HepG2 (cell line): ENCODE results near the gene SMARCB1. TPM values are rescaled to one million over a fixed set of nuclear protein-coding genes. Genes with fewer than 3 reads are reported as not detected.

Experiments used
- ADNP ChIP-seq: sonication (generic); formaldehyde crosslinking; IDR thresholded peaks from 2 replicates; pipeline ENCODE4 v1.4.0; 2020; ENCODE audit warnings: missing genetic modification reagents
- ATF7 ChIP-seq, 2 experiments: fragments of 450-650 bp in 1 of 2; sonication (generic) in 1 of 2; formaldehyde crosslinking in 1 of 2; IDR thresholded peaks; 2 replicates each; pipeline versions ENCODE4 v1.4.0 to v1.6.1; 2016 to 2020; ENCODE audit warnings: antibody characterized with exemption in 1 of 2, mild to moderate bottlenecking in 1 of 2, missing genetic modification reagents in 1 of 2
- CHCHD3 ChIP-seq: sonication (generic); formaldehyde crosslinking; IDR thresholded peaks from 2 replicates; pipeline ENCODE4 v1.8.0; 2022; ENCODE audit warnings: mild to moderate bottlenecking, missing genetic modification reagents, moderate library complexity
- CREB1 ChIP-seq, 2 experiments: fragments of 450-650 bp in 1 of 2; IDR thresholded peaks; 2 replicates each; pipeline ENCODE4 v1.6.1; 2016 to 2017; ENCODE audit warnings: control low read depth in 1 of 2, mild to moderate bottlenecking in 1 of 2, missing compliant biosample characterization in 1 of 2, missing genetic modification characterization in 1 of 2
- HOXA3 ChIP-seq: sonication (generic); formaldehyde crosslinking; IDR thresholded peaks from 2 replicates; pipeline ENCODE4 v1.5.0; 2020; ENCODE audit warnings: missing genetic modification reagents
- NFATC3 ChIP-seq: sonication (generic); formaldehyde crosslinking; IDR thresholded peaks from 2 replicates; pipeline ENCODE4 v1.5.1; 2020; ENCODE audit warnings: mild to moderate bottlenecking, missing genetic modification reagents
- NR2C2 ChIP-seq: sonication (generic); formaldehyde crosslinking; IDR thresholded peaks from 2 replicates; pipeline ENCODE4 v1.4.0; 2020; ENCODE audit warnings: missing genetic modification reagents, mild to moderate bottlenecking, moderate library complexity, borderline replicate concordance
- SP5 ChIP-seq: IDR thresholded peaks from 2 replicates; pipeline ENCODE4 v1.6.1; 2016; ENCODE audit warnings: low read depth, borderline replicate concordance
- TBL1XR1 ChIP-seq: fragments of 150-350 bp; IDR thresholded peaks from 2 replicates; pipeline ENCODE4 v1.6.1; 2014; ENCODE audit warnings: borderline replicate concordance, low read length; ENCODE audit not compliant: partially characterized antibody
- WIZ ChIP-seq: sonication (generic); formaldehyde crosslinking; IDR thresholded peaks from 2 replicates; pipeline ENCODE4 v1.5.1; 2020; ENCODE audit warnings: mild to moderate bottlenecking, missing genetic modification reagents
- ZNF136 ChIP-seq: sonication (generic); formaldehyde crosslinking; IDR thresholded peaks from 2 replicates; pipeline ENCODE4 v1.8.1; 2022; ENCODE audit warnings: low read depth, mild to moderate bottlenecking, moderate library complexity, missing genetic modification reagents
- ZNF251 ChIP-seq: sonication (generic); formaldehyde crosslinking; IDR thresholded peaks from 2 replicates; pipeline ENCODE4 v1.9.0; 2021; ENCODE audit warnings: mild to moderate bottlenecking, missing genetic modification reagents
- ZNF333 ChIP-seq: sonication (generic); formaldehyde crosslinking; IDR thresholded peaks from 2 replicates; pipeline ENCODE4 v1.4.0; 2020; ENCODE audit warnings: mild to moderate bottlenecking, missing genetic modification reagents, borderline replicate concordance
- ZNF451 ChIP-seq: sonication (generic); formaldehyde crosslinking; IDR thresholded peaks from 2 replicates; pipeline ENCODE4 v1.5.0; 2020; ENCODE audit warnings: mild to moderate bottlenecking, missing genetic modification reagents
- ZNF572 ChIP-seq: sonication (generic); formaldehyde crosslinking; IDR thresholded peaks from 2 replicates; pipeline ENCODE4 v1.5.1; 2020; ENCODE audit warnings: mild to moderate bottlenecking, missing genetic modification reagents
- ZNF672 ChIP-seq: sonication (generic); formaldehyde crosslinking; IDR thresholded peaks from 2 replicates; pipeline ENCODE4 v1.8.1; 2022; ENCODE audit warnings: missing genetic modification reagents
- ZNF839 ChIP-seq: sonication (generic); formaldehyde crosslinking; IDR thresholded peaks from 2 replicates; pipeline ENCODE4 v1.4.0; 2020; ENCODE audit warnings: missing genetic modification reagents, mild to moderate bottlenecking, borderline replicate concordance
- ZSCAN29 ChIP-seq: sonication (generic); formaldehyde crosslinking; conservative IDR thresholded peaks from 2 replicates; pipeline ENCODE4 v1.4.0; 2020; ENCODE audit warnings: mild to moderate bottlenecking, missing genetic modification reagents
- polyA plus RNA-seq, 8 experiments: library from polyadenylated mRNA; depleted of rRNA in 3 of 8; stranded (reverse) in 7 of 8; unstranded in 1 of 8; fragments of >200 nt; fragmentation: Illumina TruSeq in 4 of 8; extraction: Trizol in 4 of 8; gene quantifications; 2 replicates each; pipeline versions ENCODE4 v1.2.1 to v1.2.3, GENCODE V29; 2011 to 2016; ENCODE audit warnings: low read depth in 4 of 8, missing spikeins in 1 of 8, mixed read lengths in 1 of 8; ENCODE audit not compliant: insufficient read depth in 1 of 8
- total RNA-seq, 5 experiments: library from RNA; depleted of rRNA; stranded (reverse); fragments of >200 nt; fragmentation: Illumina TruSeq; extraction: Trizol; gene quantifications; 2 replicates each; pipeline ENCODE4 v1.2.3, GENCODE V29; 2016; ENCODE audit warnings: low read depth in 1 of 5
- TF ChIP-seq, protein P1 (sequence below): IDR thresholded peaks from 2 replicates; pipeline ENCODE4 v1.6.1; 2016; ENCODE audit warnings: missing biosample characterization, missing genetic modification reagents, low read depth
- TF ChIP-seq, protein P2 (sequence below), 2 experiments: sonication (generic) in 1 of 2; formaldehyde crosslinking in 1 of 2; IDR thresholded peaks; 2 replicates each; pipeline versions ENCODE4 v1.4.0 to v1.6.1; 2018 to 2020; ENCODE audit warnings: missing genetic modification reagents in 2 of 2, borderline replicate concordance in 1 of 2, low read depth in 1 of 2, mild to moderate bottlenecking in 1 of 2, missing biosample characterization in 1 of 2
- TF ChIP-seq, protein P3 (sequence below): sonication (generic); formaldehyde crosslinking; IDR thresholded peaks from 2 replicates; pipeline ENCODE4 v1.9.0; 2021; ENCODE audit warnings: missing genetic modification reagents, mild to moderate bottlenecking, borderline replicate concordance
- TF ChIP-seq, protein P4 (sequence below): sonication (generic); formaldehyde crosslinking; IDR thresholded peaks from 2 replicates; pipeline ENCODE4 v1.8.1; 2023; ENCODE audit warnings: missing genetic modification reagents, inconsistent platforms, borderline replicate concordance

The SMARCB1 gene
- total and polyA plus RNA-seq, 2 of the 13 experiments (the other 11 are each of a cell fraction or from before 2014, with no cell fraction given): 74.0 to 166 TPM

DNA sequence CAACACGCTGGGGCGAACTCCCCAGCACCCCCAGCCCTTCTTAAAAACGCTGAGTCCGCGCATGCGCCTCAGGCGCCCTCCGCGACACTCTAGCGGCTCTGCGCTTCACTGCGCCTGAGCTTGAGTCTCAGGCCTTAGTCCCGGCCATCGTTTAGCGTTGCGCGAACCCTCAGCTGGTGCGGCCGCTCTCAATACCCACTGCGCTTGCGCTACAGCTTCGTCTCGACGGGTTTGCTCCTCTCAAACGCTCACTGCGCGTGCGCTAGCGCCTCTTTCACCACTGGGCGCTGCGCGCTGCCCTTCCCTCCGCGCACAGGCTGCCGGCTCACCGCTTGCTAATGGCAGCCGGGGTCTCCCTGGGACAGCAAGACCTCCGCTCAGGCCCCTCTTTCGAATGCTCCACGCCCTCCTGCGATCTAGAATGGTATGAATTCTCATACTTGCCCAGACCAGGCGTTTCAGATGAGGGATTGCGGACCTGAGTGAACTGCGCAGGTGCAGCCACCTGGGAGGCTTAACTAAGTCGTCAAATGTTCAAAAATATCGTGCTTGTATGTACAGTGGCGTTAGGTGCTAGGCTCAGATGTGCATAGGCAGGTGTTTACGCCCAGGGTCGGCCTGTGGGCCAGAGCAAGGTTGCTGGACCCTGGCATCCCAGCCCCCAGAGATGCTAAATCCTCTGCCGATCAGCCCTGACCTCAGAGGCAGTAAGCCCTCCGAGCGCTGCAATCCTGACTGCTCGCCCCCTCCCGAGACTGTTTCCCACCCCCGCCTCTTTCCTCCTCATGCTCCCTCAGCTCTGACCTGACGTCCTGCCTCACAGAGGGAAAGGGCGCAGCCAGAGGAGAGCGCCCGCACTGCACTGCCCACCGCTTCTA, 71.1 kb downstream of the SMARCB1 start, which contains the start of gene SLC2A11 (continued):
- TF ChIP-seq ZNF136 (CRISPR knock-in tag) (no peak), ZNF572 (CRISPR knock-in tag) (no peak), ZSCAN29 (CRISPR knock-in tag) (no peak), HOXA3 (CRISPR knock-in tag) (no peak; the same call in none of the 2 replicates), NR2C2 (CRISPR knock-in tag) (no peak), CREB1 (IDR thresholded peaks at IDR 0.05) (no peak), CREB1 (CRISPR knock-in tag; IDR thresholded peaks at IDR 0.05) (no peak), ZNF672 (CRISPR knock-in tag) (no peak), ZNF839 (CRISPR knock-in tag) (no peak), CHCHD3 (CRISPR knock-in tag) (0 out of 2 replicates have a peak, but pooled peaks have one; percentile 17), ZNF251 (CRISPR knock-in tag) (no peak), TBL1XR1 (no peak), ZNF333 (CRISPR knock-in tag) (no peak), ZNF451 (CRISPR knock-in tag) (peak; percentile 57; the same call in 1 of the 2 replicates), ATF7 (IDR thresholded peaks at IDR 0.05) (no peak), ATF7 (CRISPR knock-in tag; IDR thresholded peaks at IDR 0.05) (no peak), ADNP (no peak), WIZ (no peak), SP5 (CRISPR knock-in tag) (no peak), NFATC3 (peak; percentile 66; the same call in 1 of the 2 replicates)
- TF ChIP-seq, protein P1, sequence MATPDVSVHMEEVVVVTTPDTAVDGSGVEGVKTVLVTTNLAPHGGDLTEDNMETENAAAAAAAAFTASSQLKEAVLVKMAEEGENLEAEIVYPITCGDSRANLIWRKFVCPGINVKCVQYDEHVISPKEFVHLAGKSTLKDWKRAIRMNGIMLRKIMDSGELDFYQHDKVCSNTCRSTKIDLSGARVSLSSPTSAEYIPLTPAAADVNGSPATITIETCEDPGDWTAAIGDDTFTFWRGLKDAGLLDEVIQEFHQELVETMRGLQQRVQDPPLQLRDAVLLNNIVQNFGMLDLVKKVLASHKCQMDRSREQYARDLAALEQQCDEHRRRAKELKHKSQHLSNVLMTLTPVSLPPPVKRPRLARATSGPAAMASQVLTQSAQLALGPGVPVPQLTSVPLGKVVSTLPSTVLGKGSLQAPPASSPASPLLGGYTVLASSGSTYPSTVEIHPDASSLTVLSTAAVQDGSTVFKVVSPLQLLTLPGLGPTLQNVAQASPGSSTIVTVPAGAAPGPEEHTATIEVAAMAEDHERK: no peak
- TF ChIP-seq, protein P2, sequence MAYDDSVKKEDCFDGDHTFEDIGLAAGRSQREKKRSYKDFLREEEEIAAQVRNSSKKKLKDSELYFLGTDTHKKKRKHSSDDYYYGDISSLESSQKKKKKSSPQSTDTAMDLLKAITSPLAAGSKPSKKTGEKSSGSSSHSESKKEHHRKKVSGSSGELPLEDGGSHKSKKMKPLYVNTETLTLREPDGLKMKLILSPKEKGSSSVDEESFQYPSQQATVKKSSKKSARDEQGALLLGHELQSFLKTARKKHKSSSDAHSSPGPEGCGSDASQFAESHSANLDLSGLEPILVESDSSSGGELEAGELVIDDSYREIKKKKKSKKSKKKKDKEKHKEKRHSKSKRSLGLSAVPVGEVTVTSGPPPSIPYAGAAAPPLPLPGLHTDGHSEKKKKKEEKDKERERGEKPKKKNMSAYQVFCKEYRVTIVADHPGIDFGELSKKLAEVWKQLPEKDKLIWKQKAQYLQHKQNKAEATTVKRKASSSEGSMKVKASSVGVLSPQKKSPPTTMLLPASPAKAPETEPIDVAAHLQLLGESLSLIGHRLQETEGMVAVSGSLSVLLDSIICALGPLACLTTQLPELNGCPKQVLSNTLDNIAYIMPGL (CRISPR knock-in tag; IDR thresholded peaks at IDR 0.05; ENCODE audit: borderline replicate concordance in 1 of 2, low read depth in 1 of 2): no peak
- TF ChIP-seq, protein P3, sequence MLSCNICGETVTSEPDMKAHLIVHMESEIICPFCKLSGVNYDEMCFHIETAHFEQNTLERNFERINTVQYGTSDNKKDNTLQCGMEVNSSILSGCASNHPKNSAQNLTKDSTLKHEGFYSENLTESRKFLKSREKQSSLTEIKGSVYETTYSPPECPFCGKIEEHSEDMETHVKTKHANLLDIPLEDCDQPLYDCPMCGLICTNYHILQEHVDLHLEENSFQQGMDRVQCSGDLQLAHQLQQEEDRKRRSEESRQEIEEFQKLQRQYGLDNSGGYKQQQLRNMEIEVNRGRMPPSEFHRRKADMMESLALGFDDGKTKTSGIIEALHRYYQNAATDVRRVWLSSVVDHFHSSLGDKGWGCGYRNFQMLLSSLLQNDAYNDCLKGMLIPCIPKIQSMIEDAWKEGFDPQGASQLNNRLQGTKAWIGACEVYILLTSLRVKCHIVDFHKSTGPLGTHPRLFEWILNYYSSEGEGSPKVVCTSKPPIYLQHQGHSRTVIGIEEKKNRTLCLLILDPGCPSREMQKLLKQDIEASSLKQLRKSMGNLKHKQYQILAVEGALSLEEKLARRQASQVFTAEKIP: no peak
- TF ChIP-seq, protein P4, sequence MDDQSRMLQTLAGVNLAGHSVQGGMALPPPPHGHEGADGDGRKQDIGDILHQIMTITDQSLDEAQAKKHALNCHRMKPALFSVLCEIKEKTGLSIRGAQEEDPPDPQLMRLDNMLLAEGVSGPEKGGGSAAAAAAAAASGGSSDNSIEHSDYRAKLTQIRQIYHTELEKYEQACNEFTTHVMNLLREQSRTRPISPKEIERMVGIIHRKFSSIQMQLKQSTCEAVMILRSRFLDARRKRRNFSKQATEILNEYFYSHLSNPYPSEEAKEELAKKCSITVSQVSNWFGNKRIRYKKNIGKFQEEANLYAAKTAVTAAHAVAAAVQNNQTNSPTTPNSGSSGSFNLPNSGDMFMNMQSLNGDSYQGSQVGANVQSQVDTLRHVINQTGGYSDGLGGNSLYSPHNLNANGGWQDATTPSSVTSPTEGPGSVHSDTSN (CRISPR knock-in tag): no peak
